K562 (cell line): ENCODE results near the gene PKP1. TPM values are rescaled to one million over a fixed set of nuclear protein-coding genes. Genes with fewer than 3 reads are reported as not detected.

Experiments used
- ATAC-seq: fragments of 200-7000 bp; cut with Tn5 transposase; 3 replicates; pipeline ENCODE4 v1.9.1; 2020; ENCODE audit warnings: moderate library complexity
- BruUV-seq: library from RNA; stranded (reverse); fragments of 400-500 nt; replicated peaks from 2 replicates; lab custom pipeline; 2021; lab: Mats Ljungman, UMichigan
- CTCF ChIA-PET: fragments of 300-600 bp; formaldehyde crosslinking; extraction: SDS; loops from one replicate; lab custom pipeline; 2021; ENCODE audit warnings: low intra/inter-chr PET ratio; lab: Yijun Ruan, JAX
- POLR2A ChIA-PET: fragments of 300-600, 350-650 bp; sonication (Branson Sonifier 250); formaldehyde crosslinking; extraction: SDS; loops from one replicate; lab custom pipeline; 2021; ENCODE audit warnings: antibody characterized with exemption, inconsistent platforms; lab: Yijun Ruan, JAX
- DNase-seq, 4 experiments: peaks; one replicate each; pipeline versions ENCODE4 v3.0.0 to v3.0.0-alpha.2; 2011 to 2018; ENCODE audit warnings: low spot score in 3 of 4, mixed read lengths in 3 of 4; ENCODE audit errors: extremely low read depth in 1 of 4
- FAIRE-seq: peaks from 2 replicates; lab custom pipeline; 2011; peaks lifted over from hg19 to GRCh38; lab: Jason Lieb, UNC
- H2AFZ ChIP-seq: 2 replicates; pipeline ENCODE4 v1.6.0; 2011; ENCODE audit warnings: low read depth, low read length, control low read depth, inconsistent platforms
- H3K27ac ChIP-seq: fragments of 200-600 bp; 3 replicates; pipeline ENCODE4 v1.8.0; 2011; ENCODE audit warnings: low read depth, mild to moderate bottlenecking, control low read depth, inconsistent platforms, low read length, moderate library complexity, mixed read lengths; ENCODE audit errors: extremely low read depth
- H3K27me3 ChIP-seq, 2 experiments: fragments of 300-600 bp in 1 of 2; 2 replicates in 1 of 2; 3 replicates in 1 of 2; pipeline versions ENCODE4 v1.6.0 to v1.8.0; 2011; ENCODE audit warnings: inconsistent platforms in 2 of 2, low read length in 2 of 2, mild to moderate bottlenecking in 1 of 2, mixed read lengths in 1 of 2, moderate library complexity in 1 of 2; ENCODE audit not compliant: control insufficient read depth in 2 of 2, insufficient read depth in 2 of 2
- H3K36me3 ChIP-seq: fragments of 300-600 bp; 3 replicates; pipeline ENCODE4 v1.8.0; 2011; ENCODE audit warnings: mild to moderate bottlenecking, low read length, inconsistent platforms; ENCODE audit not compliant: control insufficient read depth, insufficient read depth
- H3K4me1 ChIP-seq, 2 experiments: fragments of 200-600 bp in 1 of 2; replicated peaks in 1 of 2; 2 replicates in 1 of 2; 3 replicates in 1 of 2; pipeline versions ENCODE4 v1.5.1 to v1.8.0; 2011; ENCODE audit warnings: inconsistent platforms in 2 of 2, low read length in 2 of 2, mild to moderate bottlenecking in 1 of 2, mixed read lengths in 1 of 2, moderate library complexity in 1 of 2; ENCODE audit not compliant: control insufficient read depth in 2 of 2, insufficient read depth in 2 of 2
- H3K4me2 ChIP-seq: 2 replicates; pipeline ENCODE4 v1.6.1; 2011; ENCODE audit warnings: low read length, control low read depth, inconsistent platforms, mixed read lengths; ENCODE audit not compliant: insufficient read depth
- H3K4me3 ChIP-seq: fragments of 200-600 bp; sonication (generic), shearing (Covaris generic); 2 replicates; pipeline ENCODE4 v1.5.1; 2016; ENCODE audit warnings: control low read depth, inconsistent platforms
- H3K79me2 ChIP-seq: fragments of 200-600 bp; 3 replicates; pipeline ENCODE4 v1.8.0; 2011; ENCODE audit warnings: low read length, inconsistent platforms; ENCODE audit not compliant: control insufficient read depth, insufficient read depth
- H3K9ac ChIP-seq, 2 experiments: 2 replicates each; pipeline versions ENCODE4 v1.6.0 to v1.6.1; 2011; ENCODE audit warnings: low read depth in 2 of 2, low read length in 2 of 2, control low read depth in 1 of 2, inconsistent platforms in 1 of 2, mild to moderate bottlenecking in 1 of 2, mixed read lengths in 1 of 2; ENCODE audit not compliant: insufficient read depth in 1 of 2
- H3K9me1 ChIP-seq: one replicate; pipeline ENCODE4 v1.6.0; 2011; ENCODE audit warnings: inconsistent platforms, mild to moderate bottlenecking, low read length, moderate library complexity; ENCODE audit not compliant: control insufficient read depth, insufficient read depth
- H3K9me3 ChIP-seq: replicated peaks from 2 replicates; pipeline ENCODE4 v1.5.1; 2011; ENCODE audit warnings: low read depth, low read length, inconsistent platforms; ENCODE audit not compliant: control insufficient read depth, insufficient read depth
- H4K20me1 ChIP-seq: replicated peaks from 2 replicates; pipeline ENCODE4 v1.6.1; 2011; ENCODE audit warnings: low read length, inconsistent platforms, mixed read lengths; ENCODE audit not compliant: control insufficient read depth, insufficient read depth
- CBX5 ChIP-seq: IDR thresholded peaks from 2 replicates; pipeline ENCODE4 v1.6.1; 2014; ENCODE audit warnings: low read depth, borderline replicate concordance
- GTF2E2 ChIP-seq: fragments of 200-800 bp; sonication (Bioruptor generic); IDR thresholded peaks from 2 replicates; pipeline ENCODE4 v1.6.1; 2016; ENCODE audit warnings: missing genetic modification characterization, missing compliant biosample characterization
- KHSRP ChIP-seq: fragments of 450-650 bp; IDR thresholded peaks from 2 replicates; pipeline ENCODE4 v1.6.1; 2017
- SIX5 ChIP-seq, 2 experiments: IDR thresholded peaks; 2 replicates each; pipeline ENCODE4 v1.6.1; 2011; ENCODE audit warnings: low read length in 2 of 2, borderline replicate concordance in 1 of 2, low read depth in 1 of 2, mild to moderate bottlenecking in 1 of 2, moderate library complexity in 1 of 2; ENCODE audit not compliant: insufficient read depth in 1 of 2
- SMARCC2 ChIP-seq: fragments of 450-650 bp; IDR thresholded peaks from 2 replicates; pipeline ENCODE4 v1.6.1; 2017; ENCODE audit warnings: antibody characterized with exemption, moderate library complexity, mild to moderate bottlenecking, low read depth
- WGBS: fragments of 100-300 bp; shearing (Covaris generic); methylation state at CpG from one replicate; pipeline ENCODE4 v1.1.6; 2016; ENCODE audit warnings: low coverage, mixed read lengths; ENCODE audit not compliant: insufficient coverage; ENCODE audit errors: missing lambda C conversion rate; 5-methylcytosine and 5-hydroxymethylcytosine counted together
- in situ Hi-C: fragments of 300-500 bp; cut with MboI; formaldehyde crosslinking; loops from 4 replicates; pipeline ENCODE4 v1.15.0; 2018; ENCODE audit warnings: inconsistent platforms, mixed read lengths
- intact Hi-C: fragments of 100-400 bp; cut with micrococcal nuclease; formaldehyde crosslinking; loops from 2 replicates; pipeline ENCODE4 v1.14.2; 2022
- polyA plus RNA-seq, 8 experiments: library from polyadenylated mRNA; depleted of rRNA in 4 of 8; stranded (reverse) in 5 of 8; unstranded in 3 of 8; fragments of >200 nt; fragmentation: Nextera tagmentation in 2 of 8; fragmentation: Illumina TruSeq in 1 of 8; extraction: Ambion mirVana in 2 of 8; extraction: Trizol in 1 of 8; gene quantifications; 2 replicates each; pipeline versions ENCODE4 v1.2.1 to v1.2.3, GENCODE V29; 2011 to 2014; ENCODE audit warnings: inconsistent platforms in 1 of 8, missing spikeins in 1 of 8
- total RNA-seq, 7 experiments: library from RNA; depleted of rRNA in 6 of 7; stranded (reverse); fragments of >200 nt in 6 of 7; fragmentation: Illumina TruSeq in 2 of 7; extraction: Trizol in 2 of 7; gene quantifications; 2 replicates each; pipeline versions ENCODE4 v1.2.1 to v1.2.3, GENCODE V29; 2011 to 2021; ENCODE audit warnings: low replicate concordance in 1 of 7
- TF ChIP-seq, protein P1 (sequence below): sonication (generic); formaldehyde crosslinking; IDR thresholded peaks from 2 replicates; pipeline ENCODE4 v1.8.0; 2022; ENCODE audit warnings: missing genetic modification reagents, mild to moderate bottlenecking, moderate library complexity, borderline replicate concordance
- TF ChIP-seq, protein P2 (sequence below): fragments of 450-650 bp; formaldehyde crosslinking; IDR thresholded peaks from 2 replicates; pipeline ENCODE4 v1.4.0; 2020; ENCODE audit warnings: mild to moderate bottlenecking, moderate library complexity

PKP1 gene
- total and polyA plus RNA-seq, 9 of the 15 experiments (the other 6 are each of a cell fraction or from before 2014, with no cell fraction given), result not detected

DNA sequence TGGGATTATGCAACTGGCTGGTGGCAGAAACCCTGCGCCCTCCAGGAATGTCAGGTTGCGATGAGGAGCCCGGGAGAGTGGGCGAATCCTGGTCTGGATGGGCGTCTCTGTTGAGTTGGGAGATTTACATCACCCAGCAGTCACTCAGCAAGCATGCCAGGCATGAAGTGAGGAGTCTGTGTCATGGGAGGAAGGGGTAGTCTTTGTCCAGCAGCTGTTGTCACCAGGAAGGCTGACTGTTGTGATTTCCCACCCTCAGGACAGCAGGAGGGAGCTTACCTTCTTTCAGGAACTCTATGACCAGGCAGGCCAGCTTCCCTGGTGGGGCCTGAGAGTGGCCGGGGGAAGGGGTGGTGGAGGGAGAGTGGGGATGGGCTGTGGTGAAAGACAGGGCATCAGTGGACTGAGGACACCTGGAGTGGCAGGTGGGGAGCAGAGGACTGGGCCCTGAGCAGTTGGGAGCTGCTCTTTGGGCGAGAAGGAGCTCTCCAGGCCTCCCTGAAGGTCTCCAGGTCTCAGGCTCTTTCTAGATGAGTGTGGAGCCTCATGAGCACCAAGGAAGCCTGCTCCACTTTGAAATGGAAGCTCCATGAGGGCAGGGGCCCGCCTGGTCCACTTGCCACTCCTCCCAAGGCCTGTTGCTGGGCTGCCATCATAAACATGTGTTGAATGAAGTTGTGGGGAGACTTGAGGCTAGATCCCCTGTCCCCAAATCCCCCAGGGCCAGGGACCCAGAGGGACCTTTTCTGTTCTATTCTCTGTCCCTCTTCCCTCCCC, 21.3 kb upstream of the PKP1 start:
- Histone ChIP-seq H4K20me1 (no peaks in the 10 kb centered on the region), H3K4me2 (no peak overlapping the region), H3K4me1 (peaks cover 0 to 11% of the 10 kb centered on the region in 2 experiments; a peak in 2 of 5 replicates), H3K9me1 (peaks cover 9% of the 10 kb centered on the region), H2AFZ (no peak overlapping the region), H3K79me2 (no peaks in the 10 kb centered on the region)
- POLR2A ChIA-PET, result interaction anchor here (0.7 to 1.4 kb wide), 3 partner anchors 13 to 149 kb away, joined by 3 read pairs; no protein-coding TSS in a partner anchor
- FAIRE-seq (no peak), ATAC-seq (no peak), DNase-seq (no peak)
- TF ChIP-seq, protein P1, sequence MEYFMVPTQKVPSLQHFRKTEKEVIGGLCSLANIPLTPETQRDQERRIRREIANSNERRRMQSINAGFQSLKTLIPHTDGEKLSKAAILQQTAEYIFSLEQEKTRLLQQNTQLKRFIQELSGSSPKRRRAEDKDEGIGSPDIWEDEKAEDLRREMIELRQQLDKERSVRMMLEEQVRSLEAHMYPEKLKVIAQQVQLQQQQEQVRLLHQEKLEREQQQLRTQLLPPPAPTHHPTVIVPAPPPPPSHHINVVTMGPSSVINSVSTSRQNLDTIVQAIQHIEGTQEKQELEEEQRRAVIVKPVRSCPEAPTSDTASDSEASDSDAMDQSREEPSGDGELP (CRISPR knock-in tag), result no peak
- TF ChIP-seq, protein P2, sequence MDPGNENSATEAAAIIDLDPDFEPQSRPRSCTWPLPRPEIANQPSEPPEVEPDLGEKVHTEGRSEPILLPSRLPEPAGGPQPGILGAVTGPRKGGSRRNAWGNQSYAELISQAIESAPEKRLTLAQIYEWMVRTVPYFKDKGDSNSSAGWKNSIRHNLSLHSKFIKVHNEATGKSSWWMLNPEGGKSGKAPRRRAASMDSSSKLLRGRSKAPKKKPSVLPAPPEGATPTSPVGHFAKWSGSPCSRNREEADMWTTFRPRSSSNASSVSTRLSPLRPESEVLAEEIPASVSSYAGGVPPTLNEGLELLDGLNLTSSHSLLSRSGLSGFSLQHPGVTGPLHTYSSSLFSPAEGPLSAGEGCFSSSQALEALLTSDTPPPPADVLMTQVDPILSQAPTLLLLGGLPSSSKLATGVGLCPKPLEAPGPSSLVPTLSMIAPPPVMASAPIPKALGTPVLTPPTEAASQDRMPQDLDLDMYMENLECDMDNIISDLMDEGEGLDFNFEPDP, result no peak
- TF ChIP-seq GTF2E2, result no peak
- TF ChIP-seq KHSRP, result no peak
- no peak for TF ChIP-seq CBX5
- TF ChIP-seq SIX5 (IDR thresholded peaks at IDR 0.05; ENCODE audit: borderline replicate concordance in 1 of 2, insufficient read depth in 1 of 2, low read depth in 1 of 2, low read length in 2 of 2), result no peak
- TF ChIP-seq SMARCC2, result no peak
- TF ChIP-seq, all 486 proteins: peak for 0
- Histone ChIP-seq H3K4me3 (no peak overlapping the region), H3K27ac (no peak overlapping the region), H3K9me3 (no peaks in the 10 kb centered on the region), H3K36me3 (no peaks in the 10 kb centered on the region), H3K27me3 (peaks cover 9 to 54% of the 10 kb centered on the region in 2 experiments; a peak in 4 of 5 replicates), H3K9ac (no peak overlapping the region)
- BruUV-seq, result no TSS peak
- CTCF ChIA-PET, result no interaction called here
- intact Hi-C loops, result no loop called here
- 0% methylated on average over 8 of the region's 8 CpGs for WGBS
- in situ Hi-C loops, result no loop called here
